Inflammatory macrophage (primary cell): Measurements from ENCODE around the gene ATP8B2.
A peak's percentile ranks its signal among the peaks of the same experiment; 100 is the strongest.
"Not testable (repeated sequence)": the region's sequence is repeated elsewhere in the genome, so short reads cannot be mapped to it uniquely, and the experiment has no call there.

ENCODE experiments used
- DNase-seq, 2 donors: peaks; one replicate each; pipeline ENCODE4 v3.0.0-alpha.2; 2020 to 2022
- total RNA-seq, 18 experiments: gene quantifications; one replicate each; lab custom pipeline; 2026; ENCODE audit warnings: mixed read lengths in 6 of 18, inconsistent platforms in 2 of 18; lab: John Stamatoyannopoulos, UW

The ATP8B2 gene, protein sequence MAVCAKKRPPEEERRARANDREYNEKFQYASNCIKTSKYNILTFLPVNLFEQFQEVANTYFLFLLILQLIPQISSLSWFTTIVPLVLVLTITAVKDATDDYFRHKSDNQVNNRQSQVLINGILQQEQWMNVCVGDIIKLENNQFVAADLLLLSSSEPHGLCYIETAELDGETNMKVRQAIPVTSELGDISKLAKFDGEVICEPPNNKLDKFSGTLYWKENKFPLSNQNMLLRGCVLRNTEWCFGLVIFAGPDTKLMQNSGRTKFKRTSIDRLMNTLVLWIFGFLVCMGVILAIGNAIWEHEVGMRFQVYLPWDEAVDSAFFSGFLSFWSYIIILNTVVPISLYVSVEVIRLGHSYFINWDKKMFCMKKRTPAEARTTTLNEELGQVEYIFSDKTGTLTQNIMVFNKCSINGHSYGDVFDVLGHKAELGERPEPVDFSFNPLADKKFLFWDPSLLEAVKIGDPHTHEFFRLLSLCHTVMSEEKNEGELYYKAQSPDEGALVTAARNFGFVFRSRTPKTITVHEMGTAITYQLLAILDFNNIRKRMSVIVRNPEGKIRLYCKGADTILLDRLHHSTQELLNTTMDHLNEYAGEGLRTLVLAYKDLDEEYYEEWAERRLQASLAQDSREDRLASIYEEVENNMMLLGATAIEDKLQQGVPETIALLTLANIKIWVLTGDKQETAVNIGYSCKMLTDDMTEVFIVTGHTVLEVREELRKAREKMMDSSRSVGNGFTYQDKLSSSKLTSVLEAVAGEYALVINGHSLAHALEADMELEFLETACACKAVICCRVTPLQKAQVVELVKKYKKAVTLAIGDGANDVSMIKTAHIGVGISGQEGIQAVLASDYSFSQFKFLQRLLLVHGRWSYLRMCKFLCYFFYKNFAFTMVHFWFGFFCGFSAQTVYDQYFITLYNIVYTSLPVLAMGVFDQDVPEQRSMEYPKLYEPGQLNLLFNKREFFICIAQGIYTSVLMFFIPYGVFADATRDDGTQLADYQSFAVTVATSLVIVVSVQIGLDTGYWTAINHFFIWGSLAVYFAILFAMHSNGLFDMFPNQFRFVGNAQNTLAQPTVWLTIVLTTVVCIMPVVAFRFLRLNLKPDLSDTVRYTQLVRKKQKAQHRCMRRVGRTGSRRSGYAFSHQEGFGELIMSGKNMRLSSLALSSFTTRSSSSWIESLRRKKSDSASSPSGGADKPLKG
- 1.3 to 5.5 (median 3.0) reads per million in 18 experiments for total RNA-seq

GRCh38 chr1:154324669-154325582 lies at the start of gene ATP8B2:
TSS of gene ATP8B2 (plus strand) at chr1:154325525. CDS start at chr1:154328142, 2,617 bp downstream.
- DNase-seq, result peak; percentile 20 to 29

- DNase-seq, result no peak
Measured at GRCh38 chr1:154276797-154277196, 48.5 kb upstream of the ATP8B2 start.

DNA sequence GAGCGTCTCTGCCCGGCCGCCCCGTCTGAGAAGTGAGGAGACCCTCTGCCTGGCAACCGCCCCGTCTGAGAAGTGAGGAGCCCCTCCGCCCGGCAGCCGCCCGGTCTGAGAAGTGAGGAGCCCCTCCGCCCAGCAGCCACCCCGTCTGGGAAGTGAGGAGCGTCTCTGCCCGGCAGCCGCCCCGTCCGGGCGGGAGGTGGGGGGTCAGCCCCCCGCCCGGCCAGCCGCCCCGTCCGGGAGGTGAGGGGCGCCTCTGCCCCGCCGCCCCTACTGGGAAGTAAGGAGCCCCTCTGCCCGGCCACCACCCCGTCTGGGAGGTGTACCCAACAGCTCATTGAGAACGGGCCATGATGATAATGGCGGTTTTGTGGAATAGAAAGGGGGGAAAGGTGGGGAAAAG lies 37.7 kb upstream of the ATP8B2 start:
- not testable (repeated sequence) for DNase-seq

DNA sequence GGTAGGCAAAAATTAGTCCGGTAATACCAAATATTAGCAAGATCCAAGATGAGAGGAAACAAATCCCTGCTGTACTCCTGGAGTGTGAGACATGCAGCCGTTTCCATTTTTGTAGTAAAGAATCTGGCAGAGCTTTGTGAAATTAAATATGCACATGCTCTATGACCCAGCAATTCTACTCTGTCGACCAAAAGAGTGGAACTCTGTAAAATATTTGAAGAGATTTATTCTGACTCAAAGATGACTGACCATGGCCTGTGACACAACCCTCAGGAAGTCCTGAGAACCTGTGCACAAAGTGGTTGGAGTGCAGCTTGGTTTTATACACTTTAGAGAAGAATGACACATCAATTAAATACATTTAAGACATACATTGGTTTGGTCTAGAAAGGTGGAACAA lies 36.7 kb upstream of the ATP8B2 start:
- no peak for DNase-seq

- no peak for DNase-seq
Measured at GRCh38 chr1:154290921-154291320, 34.4 kb upstream of the ATP8B2 start.

GRCh38 chr1:154295408-154296235 lies 29.7 kb upstream of the ATP8B2 start:
- DNase-seq, result no peak

DNA sequence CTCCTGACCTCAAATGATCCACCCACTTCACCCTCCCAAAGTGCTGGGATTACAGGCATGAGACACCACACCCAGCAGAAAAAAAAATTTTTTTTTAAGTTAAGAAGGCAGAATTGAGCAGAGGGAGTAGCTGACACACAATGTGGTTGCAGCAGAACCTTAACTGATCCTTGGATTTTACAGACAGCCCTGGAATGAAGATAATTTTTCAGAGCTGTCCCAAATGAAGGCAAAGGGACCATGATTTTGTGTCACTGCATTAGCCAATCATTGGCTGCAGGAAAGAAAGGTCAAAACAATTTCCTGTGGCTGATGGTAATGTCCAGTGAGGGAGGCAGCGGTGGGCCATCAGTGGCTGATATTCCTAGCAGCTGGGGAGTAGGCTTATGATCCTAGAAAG lies 23.7 kb upstream of the ATP8B2 start:
- DNase-seq, result no peak

DNA sequence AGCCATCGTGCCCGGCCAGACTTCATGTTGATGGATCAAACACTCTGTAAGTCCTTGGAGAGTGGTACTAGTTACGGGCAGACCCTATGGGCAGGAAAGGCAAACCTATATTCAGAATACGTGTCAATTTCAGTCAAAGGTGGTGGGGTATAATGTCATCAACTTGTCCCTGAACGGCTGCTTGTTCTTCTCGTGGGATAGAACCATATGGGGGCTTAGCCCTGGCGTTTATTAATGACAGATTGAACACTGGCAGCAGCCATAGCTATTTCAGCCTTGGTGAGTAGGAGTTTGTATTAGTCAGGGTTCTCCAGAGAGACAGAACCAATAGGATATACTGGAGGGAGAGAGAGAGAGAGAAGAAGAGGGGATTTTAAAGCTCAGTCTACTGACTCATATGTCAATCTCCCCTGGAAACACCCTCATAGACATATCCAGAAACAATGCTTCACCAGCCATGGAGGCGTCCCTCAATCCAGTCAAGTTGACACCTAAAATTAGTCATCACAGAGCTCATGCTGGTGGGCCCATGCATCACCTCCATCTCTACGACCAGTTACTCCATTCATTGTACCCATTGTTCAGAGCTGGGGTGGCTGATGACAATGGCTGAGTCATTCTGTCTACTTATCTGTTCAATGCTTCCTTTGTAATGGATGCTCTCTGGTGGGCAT lies 20.5 kb upstream of the ATP8B2 start:
- no peak for DNase-seq

- DNase-seq, result no peak
Measured at GRCh38 chr1:154306151-154306550, 19.2 kb upstream of the ATP8B2 start.

DNA sequence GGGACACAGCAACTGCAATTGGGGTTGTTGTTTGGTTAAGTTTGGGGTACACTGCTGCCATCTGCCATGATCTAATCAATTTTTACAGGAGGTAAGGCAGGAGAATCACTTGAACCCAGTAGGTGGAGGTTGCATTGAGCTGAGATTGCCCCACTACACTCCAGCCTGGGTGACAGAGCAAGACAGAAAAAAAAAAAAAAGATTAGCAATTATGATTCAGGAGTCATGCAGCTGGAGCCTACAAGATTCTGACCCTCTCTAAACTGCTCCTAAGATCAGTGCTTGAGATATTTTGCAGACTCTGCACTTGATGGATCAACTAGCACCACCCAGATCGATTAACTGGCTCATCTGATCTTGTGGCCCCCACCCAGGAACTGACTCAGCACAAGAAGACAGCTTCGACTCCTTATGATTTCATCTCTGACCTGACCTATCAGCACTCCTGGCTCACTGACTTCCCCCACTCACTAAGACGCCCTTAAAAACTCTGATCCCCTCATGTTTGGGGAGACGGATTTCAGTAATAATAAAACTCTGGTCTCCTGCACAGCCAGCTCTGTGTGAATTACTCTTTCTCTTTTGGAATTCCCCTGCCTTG lies 17.6 kb upstream of the ATP8B2 start:
- DNase-seq, result not testable (repeated sequence)

- not testable (repeated sequence) for DNase-seq
Measured at GRCh38 chr1:154309136-154309535, 16.2 kb upstream of the ATP8B2 start.

DNA sequence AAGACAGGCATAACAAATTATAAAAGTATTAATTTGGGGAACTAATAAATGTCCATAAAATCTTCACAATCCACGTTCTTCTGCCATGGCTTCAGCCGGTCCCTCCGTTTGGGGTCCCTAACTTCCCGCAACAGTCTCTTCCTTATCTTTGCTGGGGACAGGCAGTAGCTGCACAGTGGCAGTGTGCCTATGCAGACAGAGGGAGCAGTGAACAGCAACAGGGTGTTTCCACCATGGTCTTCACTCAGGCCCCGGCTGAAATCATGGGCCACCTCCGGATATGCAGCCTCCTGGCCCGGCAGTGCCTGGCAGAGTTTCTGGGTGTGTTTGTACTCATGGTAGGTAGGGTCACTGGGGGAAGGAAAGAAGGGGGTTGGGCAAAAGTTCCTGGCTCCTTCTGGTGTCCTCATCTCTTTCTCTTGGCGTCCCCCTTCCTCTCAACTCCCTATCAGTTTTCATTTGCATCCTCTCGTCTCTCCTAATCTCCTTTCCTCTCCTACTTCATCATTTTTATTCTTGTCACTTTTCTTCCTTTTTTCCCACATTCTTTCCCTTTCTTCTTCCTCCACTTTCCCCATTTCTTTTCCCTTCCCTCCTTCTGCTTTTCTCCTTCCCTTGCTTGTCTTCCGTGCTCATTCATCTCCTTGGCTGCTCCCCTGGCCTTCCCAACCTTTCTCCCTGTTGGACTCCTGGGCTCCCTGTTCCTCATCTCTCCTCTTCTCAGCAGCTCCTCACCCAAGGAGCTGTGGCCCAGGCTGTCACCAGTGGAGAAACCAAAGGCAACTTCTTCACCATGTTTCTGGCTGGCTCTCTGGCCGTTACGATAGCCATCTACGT lies 12.9 kb upstream of the ATP8B2 start:
- not testable (repeated sequence) for DNase-seq

GRCh38 chr1:154313066-154313356 lies 12.3 kb upstream of the ATP8B2 start:
- no peak for DNase-seq

GRCh38 chr1:154314226-154314625 lies 11.1 kb upstream of the ATP8B2 start:
- not testable (repeated sequence) for DNase-seq

- DNase-seq, result no peak
Measured at GRCh38 chr1:154316704-154317103, 8.6 kb upstream of the ATP8B2 start.

- DNase-seq, result no peak
Measured at GRCh38 chr1:154318386-154318785, 6.9 kb upstream of the ATP8B2 start.

- peak in 1 of 2 donors; percentile 26 for DNase-seq
Measured at GRCh38 chr1:154320882-154321608, 4.3 kb upstream of the ATP8B2 start, which contains the start of gene AQP10. TSS of gene AQP10 (plus strand) at chr1:154321093. CDS start at chr1:154321156, 63 bp downstream.

- DNase-seq, result not testable (repeated sequence)
Measured at GRCh38 chr1:154321609-154321934, 3.8 kb upstream of the ATP8B2 start.
